Neural cell (in vitro differentiated cells): ENCODE measurements around the gene ATG2B. TPM values are rescaled to one million over a fixed set of nuclear protein-coding genes. Genes with fewer than 3 reads are reported as not detected.

Experiments used
- H2AFZ ChIP-seq: fragments of 200-600, 300-800 bp; sonication (generic), shearing (Covaris generic); 2 replicates; pipeline ENCODE4 v1.6.0; 2014; ENCODE audit warnings: low read depth, mild to moderate bottlenecking, antibody characterized with exemption, low read length, moderate library complexity
- H3F3A ChIP-seq: fragments of 200-600 bp; shearing (Covaris generic); 2 replicates; pipeline ENCODE4 v1.6.1; 2016; ENCODE audit warnings: mild to moderate bottlenecking, moderate library complexity, mixed read lengths, antibody characterized with exemption, low read length; ENCODE audit not compliant: insufficient read depth, poor library complexity, severe bottlenecking
- H3K27ac ChIP-seq: fragments of 200-600, 300-800 bp; sonication (generic), shearing (Covaris generic); 2 replicates; pipeline ENCODE4 v1.5.1; 2014; ENCODE audit warnings: mild to moderate bottlenecking, low read length, moderate library complexity
- H3K27me3 ChIP-seq: fragments of 300-800, 200-600 bp; sonication (generic), shearing (Covaris generic); 2 replicates; pipeline ENCODE4 v1.6.0; 2014; ENCODE audit warnings: mild to moderate bottlenecking, low read depth, low read length, moderate library complexity; ENCODE audit not compliant: insufficient read depth
- H3K36me3 ChIP-seq: fragments of 300-800, 200-600 bp; sonication (generic), shearing (Covaris generic); 2 replicates; pipeline ENCODE4 v1.5.1; 2014; ENCODE audit warnings: mild to moderate bottlenecking, antibody characterized with exemption, low read length, moderate library complexity; ENCODE audit not compliant: insufficient read depth
- H3K4me2 ChIP-seq: fragments of 300-800, 200-600 bp; sonication (generic), shearing (Covaris generic); 2 replicates; pipeline ENCODE4 v1.6.0; 2014; ENCODE audit warnings: mild to moderate bottlenecking, low read length
- H3K4me3 ChIP-seq: fragments of 300-800, 200-600 bp; sonication (generic), shearing (Covaris generic); 2 replicates; pipeline ENCODE4 v1.5.1; 2014; ENCODE audit warnings: mild to moderate bottlenecking, low read length, moderate library complexity
- H3K79me2 ChIP-seq: fragments of 200-600 bp; shearing (Covaris generic); replicated peaks from 2 replicates; pipeline ENCODE4 v1.6.0; 2014; ENCODE audit warnings: mild to moderate bottlenecking, low read length, moderate library complexity; ENCODE audit not compliant: insufficient read depth
- H3K9ac ChIP-seq: fragments of 300-800, 200-600 bp; sonication (generic), shearing (Covaris generic); 2 replicates; pipeline ENCODE4 v1.6.1; 2016; ENCODE audit warnings: mild to moderate bottlenecking, low read length, mixed read lengths
- H3K9me2 ChIP-seq: fragments of 200-600 bp; shearing (Covaris generic); 2 replicates; pipeline ENCODE4 v1.6.1; 2016; ENCODE audit warnings: mild to moderate bottlenecking, low read length, mixed read lengths; ENCODE audit not compliant: insufficient read depth
- H3K9me3 ChIP-seq: fragments of 200-600, 300-800 bp; sonication (generic), shearing (Covaris generic); 2 replicates; pipeline ENCODE4 v1.6.1; 2016; ENCODE audit warnings: mild to moderate bottlenecking, mixed run types, low read length, moderate library complexity, mixed read lengths
- H4K20me1 ChIP-seq: fragments of 200-600 bp; shearing (Covaris generic); 2 replicates; pipeline ENCODE4 v1.6.1; 2016; ENCODE audit warnings: mild to moderate bottlenecking, mixed run types; ENCODE audit not compliant: insufficient read depth
- EP300 ChIP-seq: fragments of 450-650 bp; conservative IDR thresholded peaks from 2 replicates; pipeline ENCODE4 v1.6.1; 2014; ENCODE audit warnings: antibody characterized with exemption, mild to moderate bottlenecking, moderate library complexity; ENCODE audit not compliant: poor library complexity, severe bottlenecking
- EZH2 ChIP-seq: fragments of 200-600, 300-800 bp; shearing (Covaris generic), sonication (generic); IDR thresholded peaks from 2 replicates; pipeline ENCODE4 v1.6.1; 2014; ENCODE audit warnings: antibody characterized with exemption, low read length, borderline replicate concordance, mild to moderate bottlenecking; ENCODE audit not compliant: insufficient read depth, poor library complexity, severe bottlenecking
- MXI1 ChIP-seq: fragments of 450-650 bp; conservative IDR thresholded peaks from 2 replicates; pipeline ENCODE4 v1.6.1; 2014; ENCODE audit warnings: antibody characterized with exemption, mild to moderate bottlenecking; ENCODE audit not compliant: poor library complexity, severe bottlenecking
- POLR2AphosphoS5 ChIP-seq: IDR thresholded peaks from 2 replicates; pipeline ENCODE4 v1.6.1; 2012
- RAD21 ChIP-seq: fragments of 450-650 bp; conservative IDR thresholded peaks from 2 replicates; pipeline ENCODE4 v1.6.1; 2014; ENCODE audit warnings: antibody characterized with exemption, mild to moderate bottlenecking, moderate library complexity
- SMC3 ChIP-seq: fragments of 450-650 bp; conservative IDR thresholded peaks from 2 replicates; pipeline ENCODE4 v1.6.1; 2014; ENCODE audit warnings: antibody characterized with exemption, mild to moderate bottlenecking, moderate library complexity; ENCODE audit not compliant: poor library complexity
- TAF1 ChIP-seq: IDR thresholded peaks from 2 replicates; pipeline ENCODE4 v1.6.1; 2012; ENCODE audit warnings: low read depth
- polyA plus RNA-seq: library from polyadenylated mRNA; depleted of rRNA; stranded (reverse); fragments of >200 nt; gene quantifications from 2 replicates; pipeline ENCODE4 v1.2.3, GENCODE V29; 2014
- TF ChIP-seq, protein P1 (sequence below): IDR thresholded peaks from 2 replicates; pipeline ENCODE4 v1.6.1; 2012; ENCODE audit warnings: borderline replicate concordance
- TF ChIP-seq, protein P2 (sequence below): fragments of 450-650 bp; IDR thresholded peaks from 2 replicates; pipeline ENCODE4 v1.5.1; 2014; ENCODE audit warnings: antibody characterized with exemption, mild to moderate bottlenecking, moderate library complexity; ENCODE audit not compliant: poor library complexity, severe bottlenecking

The ATG2B gene
- polyA plus RNA-seq, 1 donor from 2014 or later: 16.2 TPM

DNA sequence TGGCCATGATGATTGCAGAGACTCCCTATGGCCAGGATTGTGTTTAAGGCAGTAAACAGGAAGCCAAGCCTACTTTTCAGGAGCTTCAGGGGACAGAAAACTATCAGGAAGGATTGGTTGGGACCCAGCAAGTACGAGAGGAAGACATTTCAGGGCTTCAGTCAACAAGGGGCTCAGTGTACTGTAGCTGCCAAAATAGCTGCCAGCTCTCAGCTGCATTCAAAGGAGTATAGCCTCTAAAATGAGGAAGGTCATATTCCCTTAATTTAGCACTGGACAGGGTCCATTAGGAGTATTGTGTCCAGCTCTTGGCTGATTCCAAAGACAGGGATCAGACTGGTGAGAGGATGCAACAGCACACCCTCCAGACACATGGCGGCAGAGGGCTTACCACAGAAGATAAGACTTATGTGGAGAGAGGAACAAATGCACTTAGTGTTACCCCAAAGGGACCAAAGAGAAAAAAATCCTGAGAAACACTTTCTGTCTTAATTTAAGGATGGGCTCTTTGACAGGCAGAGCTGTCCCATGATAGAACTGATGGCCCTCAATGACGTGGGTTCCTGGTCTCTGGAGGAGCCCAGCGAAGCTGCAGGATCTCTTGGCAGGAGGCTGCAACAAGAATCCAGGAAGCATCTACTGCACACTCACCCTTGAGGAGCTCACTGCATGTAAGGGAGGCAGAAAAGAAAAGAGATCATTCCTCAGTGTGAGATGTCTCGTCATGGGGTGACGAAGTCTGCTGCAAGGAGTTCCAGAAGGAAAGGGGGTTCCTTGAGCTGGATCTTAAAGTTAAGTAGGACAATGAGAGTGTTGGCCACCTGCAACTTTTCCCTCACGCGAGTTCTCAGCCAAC, 92.3 kb downstream of the ATG2B start:
- H3K9ac ChIP-seq: no peak overlapping the region
- H3F3A ChIP-seq: no peaks in the 10 kb centered on the region
- H3K9me2 ChIP-seq: no peaks in the 10 kb centered on the region
- no peak overlapping the region for H3K4me2 ChIP-seq
- TF ChIP-seq MXI1 (no peak), TAF1 (no peak), RAD21 (no peak), EP300 (no peak), POLR2AphosphoS5 (no peak), SMC3 (no peak)
- TF ChIP-seq, protein P1, sequence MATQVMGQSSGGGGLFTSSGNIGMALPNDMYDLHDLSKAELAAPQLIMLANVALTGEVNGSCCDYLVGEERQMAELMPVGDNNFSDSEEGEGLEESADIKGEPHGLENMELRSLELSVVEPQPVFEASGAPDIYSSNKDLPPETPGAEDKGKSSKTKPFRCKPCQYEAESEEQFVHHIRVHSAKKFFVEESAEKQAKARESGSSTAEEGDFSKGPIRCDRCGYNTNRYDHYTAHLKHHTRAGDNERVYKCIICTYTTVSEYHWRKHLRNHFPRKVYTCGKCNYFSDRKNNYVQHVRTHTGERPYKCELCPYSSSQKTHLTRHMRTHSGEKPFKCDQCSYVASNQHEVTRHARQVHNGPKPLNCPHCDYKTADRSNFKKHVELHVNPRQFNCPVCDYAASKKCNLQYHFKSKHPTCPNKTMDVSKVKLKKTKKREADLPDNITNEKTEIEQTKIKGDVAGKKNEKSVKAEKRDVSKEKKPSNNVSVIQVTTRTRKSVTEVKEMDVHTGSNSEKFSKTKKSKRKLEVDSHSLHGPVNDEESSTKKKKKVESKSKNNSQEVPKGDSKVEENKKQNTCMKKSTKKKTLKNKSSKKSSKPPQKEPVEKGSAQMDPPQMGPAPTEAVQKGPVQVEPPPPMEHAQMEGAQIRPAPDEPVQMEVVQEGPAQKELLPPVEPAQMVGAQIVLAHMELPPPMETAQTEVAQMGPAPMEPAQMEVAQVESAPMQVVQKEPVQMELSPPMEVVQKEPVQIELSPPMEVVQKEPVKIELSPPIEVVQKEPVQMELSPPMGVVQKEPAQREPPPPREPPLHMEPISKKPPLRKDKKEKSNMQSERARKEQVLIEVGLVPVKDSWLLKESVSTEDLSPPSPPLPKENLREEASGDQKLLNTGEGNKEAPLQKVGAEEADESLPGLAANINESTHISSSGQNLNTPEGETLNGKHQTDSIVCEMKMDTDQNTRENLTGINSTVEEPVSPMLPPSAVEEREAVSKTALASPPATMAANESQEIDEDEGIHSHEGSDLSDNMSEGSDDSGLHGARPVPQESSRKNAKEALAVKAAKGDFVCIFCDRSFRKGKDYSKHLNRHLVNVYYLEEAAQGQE: no peak
- TF ChIP-seq, protein P2, sequence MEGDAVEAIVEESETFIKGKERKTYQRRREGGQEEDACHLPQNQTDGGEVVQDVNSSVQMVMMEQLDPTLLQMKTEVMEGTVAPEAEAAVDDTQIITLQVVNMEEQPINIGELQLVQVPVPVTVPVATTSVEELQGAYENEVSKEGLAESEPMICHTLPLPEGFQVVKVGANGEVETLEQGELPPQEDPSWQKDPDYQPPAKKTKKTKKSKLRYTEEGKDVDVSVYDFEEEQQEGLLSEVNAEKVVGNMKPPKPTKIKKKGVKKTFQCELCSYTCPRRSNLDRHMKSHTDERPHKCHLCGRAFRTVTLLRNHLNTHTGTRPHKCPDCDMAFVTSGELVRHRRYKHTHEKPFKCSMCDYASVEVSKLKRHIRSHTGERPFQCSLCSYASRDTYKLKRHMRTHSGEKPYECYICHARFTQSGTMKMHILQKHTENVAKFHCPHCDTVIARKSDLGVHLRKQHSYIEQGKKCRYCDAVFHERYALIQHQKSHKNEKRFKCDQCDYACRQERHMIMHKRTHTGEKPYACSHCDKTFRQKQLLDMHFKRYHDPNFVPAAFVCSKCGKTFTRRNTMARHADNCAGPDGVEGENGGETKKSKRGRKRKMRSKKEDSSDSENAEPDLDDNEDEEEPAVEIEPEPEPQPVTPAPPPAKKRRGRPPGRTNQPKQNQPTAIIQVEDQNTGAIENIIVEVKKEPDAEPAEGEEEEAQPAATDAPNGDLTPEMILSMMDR: no peak
- H3K79me2 ChIP-seq: no peaks in the 10 kb centered on the region
- H3K27me3 ChIP-seq: no peaks in the 10 kb centered on the region
- no peaks in the 10 kb centered on the region for H4K20me1 ChIP-seq
- H3K9me3 ChIP-seq: no peaks in the 10 kb centered on the region
- H3K36me3 ChIP-seq: no peaks in the 10 kb centered on the region
- no peak overlapping the region for H3K4me3 ChIP-seq
- no peak overlapping the region for H2AFZ ChIP-seq
- no peak overlapping the region for H3K27ac ChIP-seq

DNA sequence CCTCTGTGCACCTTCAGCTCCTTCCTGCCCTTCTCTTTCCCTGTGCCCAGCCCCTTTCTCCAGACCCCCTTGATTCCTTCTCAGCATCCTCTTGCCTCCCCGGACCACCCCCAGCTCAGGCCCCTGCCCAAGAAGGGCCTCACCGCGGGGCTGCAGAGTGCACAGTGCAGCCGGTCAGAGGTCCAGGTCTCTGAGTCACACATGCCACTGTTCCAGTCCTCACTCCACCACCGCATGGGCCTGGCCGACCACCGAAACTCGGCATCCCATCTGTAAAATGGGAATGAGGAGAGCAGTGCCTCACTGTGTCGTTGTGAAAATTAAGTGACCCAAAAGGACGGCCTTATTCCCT, 93.8 kb downstream of the ATG2B start:
- Histone ChIP-seq H3K9ac (no peak overlapping the region), H3K27ac (no peak overlapping the region), H3K27me3 (no peaks in the 10 kb centered on the region), H2AFZ (no peak overlapping the region), H4K20me1 (no peaks in the 10 kb centered on the region), H3K36me3 (no peaks in the 10 kb centered on the region), H3K4me2 (no peak overlapping the region), H3K79me2 (no peaks in the 10 kb centered on the region), H3K9me3 (no peaks in the 10 kb centered on the region), H3K9me2 (no peaks in the 10 kb centered on the region), H3K4me3 (no peak overlapping the region), H3F3A (no peaks in the 10 kb centered on the region)
- TF ChIP-seq RAD21 (no peak), EP300 (no peak), MXI1 (no peak), TAF1 (no peak), POLR2AphosphoS5 (no peak), SMC3 (no peak), EZH2 (no peak)
- TF ChIP-seq, protein P2: no peak
- TF ChIP-seq, protein P1: no peak
